Gastrocnemius medialis (tissue), 4 donors: ENCODE measurements around the gene BCDIN3D. TPM values are rescaled to one million over a fixed set of nuclear protein-coding genes. Genes with fewer than 3 reads are reported as not detected.
A peak's percentile ranks its signal among the peaks of the same experiment; 100 is the strongest.

Experiments used
- ATAC-seq, 2 donors: fragments of 150-250 bp; one replicate each; pipeline ENCODE4 v1.9.1; 2016
- DNase-seq, 2 donors: peaks; one replicate each; pipeline ENCODE4 v3.0.0-alpha.2; 2019
- H3K27ac ChIP-seq, 4 donors: fragments of 200-600 bp; sonication (generic); 1 replicate in 1 of 4; 2 replicates in 3 of 4; pipeline ENCODE4 v1.5.1; 2016 to 2018; ENCODE audit warnings: mild to moderate bottlenecking in 2 of 4, moderate library complexity in 1 of 4
- H3K27me3 ChIP-seq, 3 donors: fragments of 200-600 bp; sonication (generic) in 2 of 3; 1 replicate in 1 of 3; 2 replicates in 2 of 3; pipeline versions ENCODE4 v1.5.1 to v1.6.0; 2016 to 2019; ENCODE audit warnings: mild to moderate bottlenecking in 1 of 3, moderate library complexity in 1 of 3
- H3K36me3 ChIP-seq, 2 donors: fragments of 200-600 bp; sonication (generic) in 1 of 2; one replicate each; pipeline ENCODE4 v1.5.1; 2017 to 2018
- H3K4me1 ChIP-seq, 2 donors: fragments of 200-600 bp; sonication (generic) in 1 of 2; one replicate each; pipeline ENCODE4 v1.5.1; 2016 to 2017; ENCODE audit warnings: mild to moderate bottlenecking in 2 of 2
- H3K4me3 ChIP-seq, 4 donors: fragments of 200-600 bp; sonication (generic) in 3 of 4; 1 replicate in 1 of 4; 2 replicates in 3 of 4; pipeline ENCODE4 v1.5.1; 2016 to 2019; ENCODE audit warnings: mild to moderate bottlenecking in 2 of 4
- H3K9me3 ChIP-seq, 3 donors: fragments of 200-600 bp; sonication (generic) in 2 of 3; 1 replicate in 1 of 3; 2 replicates in 2 of 3; pipeline ENCODE4 v1.5.1; 2016 to 2019
- CTCF ChIP-seq, 5 experiments: fragments of 450-650 bp in 3 of 5; fragments of 200-600 bp in 2 of 5; sonication (generic) in 2 of 5; IDR thresholded peaks in 4 of 5; conservative IDR thresholded peaks in 1 of 5; 1 replicate in 4 of 5; 2 replicates in 1 of 5; pipeline ENCODE4 v1.5.1; 2016 to 2019; ENCODE audit warnings: antibody characterized with exemption in 5 of 5, mild to moderate bottlenecking in 3 of 5, moderate library complexity in 3 of 5
- POLR2A ChIP-seq, 2 donors: fragments of 450-650 bp; IDR thresholded peaks; one replicate each; pipeline ENCODE4 v1.6.1; 2017; ENCODE audit warnings: antibody characterized with exemption in 2 of 2, mild to moderate bottlenecking in 2 of 2, moderate library complexity in 2 of 2
- in situ Hi-C, 4 donors: fragments of 200-750 bp; cut with MboI; loops; one replicate each; pipeline versions ENCODE4 v1.15.0 to v1.8.0; 2017; ENCODE audit warnings: low sequenced_read_pairs in 4 of 4
- intact Hi-C: fragments of 100-400 bp; cut with DNase I; formaldehyde crosslinking; loops from one replicate; pipeline ENCODE4 v1.15.1; 2023; ENCODE audit warnings: low total_unique reads
- total RNA-seq, 4 donors: library from RNA; depleted of rRNA; stranded (reverse); fragments of >200 nt; gene quantifications; one replicate each; pipeline versions ENCODE4 v1.1.0 to v1.2.3, GENCODE V29; 2016

Gene BCDIN3D
- total RNA-seq, 4 donors from 2014 or later, result 1.2 to 2.7 (median 2.3) TPM

- ATAC-seq, result no peak
- peaks cover 34 to 35% of the 10 kb centered on the region in 2 donors for H3K4me1 ChIP-seq
- intact Hi-C loops (no loop called here), in situ Hi-C loops (no loop called here)
- H3K9me3 ChIP-seq, result no peaks in the 10 kb centered on the region
- no peaks in the 10 kb centered on the region for H3K36me3 ChIP-seq
- H3K27ac ChIP-seq, result no peak overlapping the region
- no peaks in the 10 kb centered on the region for H3K27me3 ChIP-seq
- H3K4me3 ChIP-seq, result no peak overlapping the region
- no peak for TF ChIP-seq POLR2A (IDR thresholded peaks at IDR 0.05)
- no peak for TF ChIP-seq CTCF (IDR thresholded peaks at IDR 0.05 in 4 of 5, conservative IDR thresholded peaks at IDR 0.05 in 1 of 5)
- no peak for DNase-seq
Observed at GRCh38 chr12:49811961-49812401, 30.9 kb downstream of the BCDIN3D start.

- intact Hi-C loops (no loop called here), in situ Hi-C loops (no loop called here)
- Histone ChIP-seq H3K4me3 (no peak overlapping the region), H3K9me3 (no peaks in the 10 kb centered on the region), H3K4me1 (peaks cover 34 to 35% of the 10 kb centered on the region in 2 donors), H3K27ac (peak overlapping the region in 2 of 4 donors; percentile 76 to 77), H3K36me3 (peaks cover 0 to 2% of the 10 kb centered on the region in 2 donors), H3K27me3 (no peaks in the 10 kb centered on the region)
- TF ChIP-seq POLR2A (IDR thresholded peaks at IDR 0.05), result no peak
- no peak for TF ChIP-seq CTCF (IDR thresholded peaks at IDR 0.05 in 4 of 5, conservative IDR thresholded peaks at IDR 0.05 in 1 of 5)
- DNase-seq (no peak), ATAC-seq (peak in 1 of 2 donors; percentile 26)
Observed at GRCh38 chr12:49811136-49811535, 31.8 kb downstream of the BCDIN3D start.

- in situ Hi-C loops, result no loop called here
- H3K9me3 ChIP-seq, result no peaks in the 10 kb centered on the region
- H3K4me1 ChIP-seq, result peaks cover 32 to 35% of the 10 kb centered on the region in 2 donors
- ATAC-seq, result peak in 1 of 2 donors; percentile 16
- TF ChIP-seq CTCF (IDR thresholded peaks at IDR 0.05 in 4 of 5, conservative IDR thresholded peaks at IDR 0.05 in 1 of 5) (no peak), POLR2A (IDR thresholded peaks at IDR 0.05) (no peak)
- intact Hi-C loops, result no loop called here
- H3K36me3 ChIP-seq, result peaks cover 0 to 13% of the 10 kb centered on the region in 2 donors
- DNase-seq, result no peak
- H3K4me3 ChIP-seq, result peak overlapping the region in 1 of 4 donors; percentile 27
- H3K27me3 ChIP-seq, result no peaks in the 10 kb centered on the region
- peak overlapping the region; percentile 66 to 77 (median 76) for H3K27ac ChIP-seq
Observed at GRCh38 chr12:49809906-49810389, 33.0 kb downstream of the BCDIN3D start.

- H3K27me3 ChIP-seq, result no peaks in the 10 kb centered on the region
- peaks cover 0 to 19% of the 10 kb centered on the region in 2 donors for H3K36me3 ChIP-seq
- H3K4me3 ChIP-seq, result peak overlapping the region in 2 of 4 donors; percentile 15 to 27
- DNase-seq (peak in 1 of 2 donors; percentile 52), ATAC-seq (peak; percentile 52 to 58)
- intact Hi-C loops, result no loop called here
- in situ Hi-C loops, result no loop called here
- H3K9me3 ChIP-seq, result no peaks in the 10 kb centered on the region
- peak overlapping the region; percentile 66 to 77 (median 76) for H3K27ac ChIP-seq
- H3K4me1 ChIP-seq, result peaks cover 32 to 35% of the 10 kb centered on the region in 2 donors
- TF ChIP-seq CTCF (IDR thresholded peaks at IDR 0.05 in 4 of 5, conservative IDR thresholded peaks at IDR 0.05 in 1 of 5) (no peak), POLR2A (IDR thresholded peaks at IDR 0.05) (no peak)
Observed at GRCh38 chr12:49809381-49809905, 33.5 kb downstream of the BCDIN3D start.
